NCI-H2107 (cell line): ENCODE data around the gene LKAAEAR1.
A peak's percentile ranks its signal among the peaks of the same experiment; 100 is the strongest.
"Not testable (repeated sequence)": the region's sequence is repeated elsewhere in the genome, so short reads cannot be mapped to it uniquely, and the experiment has no call there.

Experiments used
- DNase-seq: peaks from one replicate; lab custom pipeline; 2025; lab: John Stamatoyannopoulos, UW

The LKAAEAR1 gene

DNA sequence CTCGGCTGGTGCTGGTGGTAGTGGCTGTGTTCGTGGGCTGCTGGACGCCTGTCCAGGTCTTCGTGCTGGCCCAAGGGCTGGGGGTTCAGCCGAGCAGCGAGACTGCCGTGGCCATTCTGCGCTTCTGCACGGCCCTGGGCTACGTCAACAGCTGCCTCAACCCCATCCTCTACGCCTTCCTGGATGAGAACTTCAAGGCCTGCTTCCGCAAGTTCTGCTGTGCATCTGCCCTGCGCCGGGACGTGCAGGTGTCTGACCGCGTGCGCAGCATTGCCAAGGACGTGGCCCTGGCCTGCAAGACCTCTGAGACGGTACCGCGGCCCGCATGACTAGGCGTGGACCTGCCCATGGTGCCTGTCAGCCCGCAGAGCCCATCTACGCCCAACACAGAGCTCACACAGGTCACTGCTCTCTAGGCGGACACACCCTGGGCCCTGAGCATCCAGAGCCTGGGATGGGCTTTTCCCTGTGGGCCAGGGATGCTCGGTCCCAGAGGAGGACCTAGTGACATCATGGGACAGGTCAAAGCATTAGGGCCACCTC lies 14.3 kb upstream of the LKAAEAR1 start:
- no peak for DNase-seq

DNA sequence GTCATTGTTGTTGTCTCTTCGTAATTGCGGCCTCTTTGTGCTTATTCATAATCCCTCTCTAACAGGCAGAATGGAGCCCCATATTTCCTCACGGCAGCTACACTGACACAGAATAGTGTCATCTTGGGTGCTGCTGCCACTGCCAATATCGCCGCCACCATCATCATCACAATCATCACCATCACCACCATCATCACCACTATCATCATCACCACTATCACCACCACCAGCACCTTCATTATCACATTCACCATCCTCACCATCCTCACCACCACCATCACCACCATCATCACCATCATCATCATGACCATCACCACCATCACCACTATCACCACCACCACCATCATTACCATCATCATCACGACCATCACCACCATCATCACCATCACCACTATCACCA lies 12.3 kb upstream of the LKAAEAR1 start:
- DNase-seq, result no peak

DNA sequence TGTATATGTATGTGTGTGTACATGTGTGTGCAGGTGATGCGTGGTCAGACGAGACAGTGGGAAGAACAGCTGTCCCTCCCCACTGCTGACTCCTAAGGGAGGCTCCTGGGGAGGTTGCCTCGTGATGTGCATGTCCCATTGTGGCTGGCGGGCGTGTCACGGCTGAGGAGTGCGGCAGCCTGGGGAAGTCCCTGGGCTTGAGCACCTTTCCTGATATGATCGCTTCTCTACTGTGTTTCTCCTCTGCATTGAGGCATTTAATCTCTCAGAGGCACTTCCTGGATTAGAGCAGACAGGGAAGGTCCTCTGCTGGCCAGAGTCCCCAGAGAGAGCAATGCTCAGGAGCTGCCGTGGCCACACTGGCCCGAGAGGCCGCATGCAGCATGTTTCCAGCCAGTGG lies 11.7 kb upstream of the LKAAEAR1 start:
- DNase-seq, result no peak

DNA sequence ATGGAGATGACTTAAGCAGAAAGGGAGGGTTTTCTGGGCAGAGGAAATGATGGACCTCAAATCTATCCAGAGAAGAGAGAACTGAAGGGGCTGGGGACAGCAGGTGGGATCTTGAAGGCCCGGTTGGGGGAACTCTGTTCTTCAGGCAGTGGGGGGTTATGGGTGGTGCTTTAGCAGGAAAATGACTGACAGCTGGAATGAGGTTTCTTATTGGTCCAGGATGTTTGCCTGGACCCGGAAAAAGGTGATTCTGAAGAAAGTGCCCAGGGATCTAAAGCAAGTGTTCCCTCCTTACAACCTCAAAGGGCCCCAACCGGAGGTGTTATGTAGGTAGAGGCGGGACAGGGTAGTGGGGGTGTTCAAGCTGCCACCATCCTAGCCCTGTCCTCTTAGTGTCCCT lies 11.3 kb upstream of the LKAAEAR1 start:
- no peak for DNase-seq

DNA sequence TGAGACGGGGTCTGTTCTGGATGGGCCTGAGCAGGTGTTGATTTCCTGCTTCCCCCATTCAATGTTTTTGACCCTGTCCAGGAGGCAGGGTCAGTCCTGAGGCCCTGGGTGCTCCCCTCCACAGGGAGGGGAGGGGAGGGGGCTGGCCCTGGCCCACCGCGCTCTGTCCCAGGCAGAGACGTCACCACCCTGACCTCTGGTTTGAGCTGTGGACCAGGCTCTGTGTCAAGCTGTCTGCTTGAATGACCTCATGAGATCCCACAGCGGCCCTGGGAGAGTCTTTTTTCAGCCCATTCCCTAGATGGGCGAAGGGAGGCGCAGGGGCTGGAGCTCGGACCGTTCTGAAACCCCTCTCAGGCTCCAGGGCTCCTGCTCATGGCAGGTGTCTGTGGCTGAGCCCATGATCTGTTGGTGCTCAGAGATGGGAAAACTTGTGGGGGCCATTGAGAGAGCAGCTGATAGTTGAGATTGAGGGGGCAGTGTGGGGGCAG lies 8.9 kb upstream of the LKAAEAR1 start:
- no peak for DNase-seq

DNA sequence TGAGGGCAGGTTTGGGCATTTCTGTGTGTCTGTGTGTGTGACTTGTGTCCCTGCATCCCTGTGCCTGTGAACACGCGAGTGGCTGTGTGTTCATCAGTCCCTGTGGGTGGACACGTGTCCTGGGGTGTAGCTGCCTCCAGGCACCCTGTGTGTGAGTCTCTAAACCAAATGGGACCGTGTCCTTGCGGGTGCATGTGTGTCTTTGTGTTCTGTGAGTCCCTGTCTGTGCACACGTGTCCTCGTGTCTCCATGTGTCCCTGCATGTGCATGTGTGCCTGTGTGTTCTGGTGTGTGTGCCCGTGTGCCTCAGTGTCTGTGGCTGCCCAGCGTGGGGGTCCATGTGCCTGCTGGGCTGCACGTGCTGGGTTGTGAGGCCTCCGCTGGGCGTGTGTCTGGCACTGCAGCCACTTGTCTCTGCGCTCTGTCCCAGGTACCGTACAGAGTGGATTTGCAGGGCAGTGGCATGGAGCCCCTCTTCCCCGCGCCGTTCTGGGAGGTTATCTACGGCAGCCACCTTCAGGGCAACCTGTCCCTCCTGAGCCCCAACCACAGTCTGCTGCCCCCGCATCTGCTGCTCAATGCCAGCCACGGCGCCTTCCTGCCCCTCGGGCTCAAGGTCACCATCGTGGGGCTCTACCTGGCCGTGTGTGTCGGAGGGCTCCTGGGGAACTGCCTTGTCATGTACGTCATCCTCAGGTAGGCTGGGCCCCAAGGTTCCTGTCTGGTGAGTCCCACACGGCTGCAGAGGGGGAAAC lies 8.2 kb upstream of the LKAAEAR1 start:
- DNase-seq, result no peak

DNA sequence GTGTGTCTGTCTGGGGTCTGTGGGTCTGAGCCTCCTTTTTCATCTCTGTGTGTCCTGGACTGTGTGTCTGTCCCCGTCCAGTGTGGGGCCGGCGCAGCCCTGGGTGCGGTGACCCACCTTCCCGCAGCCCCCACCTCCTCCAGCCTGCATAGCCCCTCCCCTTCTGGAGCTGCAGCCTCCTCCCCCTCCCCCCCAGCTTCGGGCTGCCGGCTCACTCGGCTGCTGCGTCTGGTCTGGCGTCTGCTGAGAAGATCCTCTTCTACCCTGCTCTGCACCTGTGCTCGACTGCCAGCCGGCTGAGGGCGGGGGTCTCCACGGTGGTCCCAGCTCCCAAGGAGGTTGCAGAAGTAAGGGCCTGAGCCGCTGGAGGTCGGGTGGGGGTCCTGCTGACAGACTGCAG lies 7.6 kb upstream of the LKAAEAR1 start:
- no peak for DNase-seq

DNA sequence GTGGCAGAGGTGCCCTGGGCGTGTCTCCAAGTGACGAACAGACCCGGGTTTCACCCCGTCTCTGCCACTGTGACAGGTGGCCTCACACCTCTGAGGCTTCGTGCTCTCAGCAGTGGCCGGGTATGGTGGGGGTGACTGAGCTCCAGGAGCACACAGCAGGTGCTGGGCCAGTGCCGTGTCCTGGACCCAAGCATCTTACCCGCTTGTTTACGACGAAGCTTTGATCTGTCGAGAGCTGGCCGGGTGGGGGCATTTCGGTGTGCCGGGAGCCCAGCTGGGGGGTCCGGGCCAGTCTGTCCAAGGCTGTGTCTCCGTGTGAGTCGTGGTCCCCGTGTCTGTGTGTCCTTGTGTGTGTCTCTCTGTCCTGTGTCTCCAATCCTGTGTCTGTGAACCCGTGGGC lies 7.1 kb upstream of the LKAAEAR1 start:
- no peak for DNase-seq

DNA sequence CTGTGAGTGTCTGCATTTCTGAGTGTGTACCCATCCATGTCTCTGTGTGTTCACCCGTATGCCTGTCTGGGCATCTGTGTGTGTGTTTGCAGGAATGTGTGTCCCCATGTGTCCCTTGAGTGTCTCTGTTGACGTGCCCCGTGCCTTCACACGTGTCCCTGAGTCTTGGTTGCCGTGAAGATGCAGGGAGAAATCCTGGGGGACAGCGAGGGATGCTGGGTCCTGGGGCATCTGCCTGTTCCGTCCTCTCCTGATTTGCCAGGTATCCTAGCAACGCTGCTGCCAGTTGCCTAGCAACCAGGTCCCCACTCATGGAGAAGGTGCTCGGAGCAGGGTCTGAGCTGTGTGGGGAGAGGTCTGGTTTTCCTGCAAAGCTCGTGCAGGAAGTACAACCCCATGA lies 6.0 kb upstream of the LKAAEAR1 start:
- no peak for DNase-seq

DNA sequence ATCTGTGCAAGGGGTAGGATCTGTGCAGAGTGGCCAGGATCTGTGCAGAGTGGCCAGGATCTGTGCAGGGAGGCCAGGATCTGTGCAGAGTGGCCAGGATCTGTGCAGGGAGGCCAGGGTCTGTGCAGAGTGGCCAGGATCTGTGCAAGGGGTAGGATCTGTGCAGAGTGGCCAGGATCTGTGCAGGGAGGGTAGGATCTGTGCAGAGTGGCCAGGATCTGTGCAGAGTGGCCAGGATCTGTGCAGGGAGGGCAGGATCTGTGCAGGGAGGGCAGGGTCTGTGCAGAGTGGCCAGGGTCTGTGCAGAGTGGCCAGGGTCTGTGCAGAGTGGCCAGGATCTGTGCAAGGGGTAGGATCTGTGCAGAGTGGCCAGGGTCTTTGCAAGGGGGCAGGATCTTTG lies 4.4 kb upstream of the LKAAEAR1 start:
- DNase-seq, result not testable (repeated sequence)

DNA sequence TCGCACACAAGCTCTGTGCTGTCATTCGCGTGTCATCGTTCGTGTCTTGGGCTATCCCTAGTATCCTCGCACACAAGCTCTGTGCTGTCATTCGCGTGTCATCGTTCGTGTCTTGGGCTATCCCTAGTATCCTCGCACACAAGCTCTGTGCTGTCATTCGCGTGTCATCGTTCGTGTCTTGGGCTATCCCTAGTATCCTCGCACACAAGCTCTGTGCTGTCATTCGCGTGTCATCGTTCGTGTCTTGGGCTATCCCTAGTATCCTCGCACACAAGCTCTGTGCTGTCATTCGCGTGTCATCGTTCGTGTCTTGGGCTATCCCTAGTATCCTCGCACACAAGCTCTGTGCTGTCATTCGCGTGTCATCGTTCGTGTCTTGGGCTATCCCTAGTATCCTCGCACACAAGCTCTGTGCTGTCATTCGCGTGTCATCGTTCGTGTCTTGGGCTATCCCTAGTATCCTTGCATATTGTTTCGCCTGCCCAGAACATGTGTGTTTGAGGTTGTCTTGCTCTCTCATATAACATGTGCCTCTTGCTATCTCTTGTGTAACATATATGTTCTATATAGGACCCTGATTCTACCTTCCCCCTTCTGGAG lies 3.1 kb upstream of the LKAAEAR1 start:
- not testable (repeated sequence) for DNase-seq

DNA sequence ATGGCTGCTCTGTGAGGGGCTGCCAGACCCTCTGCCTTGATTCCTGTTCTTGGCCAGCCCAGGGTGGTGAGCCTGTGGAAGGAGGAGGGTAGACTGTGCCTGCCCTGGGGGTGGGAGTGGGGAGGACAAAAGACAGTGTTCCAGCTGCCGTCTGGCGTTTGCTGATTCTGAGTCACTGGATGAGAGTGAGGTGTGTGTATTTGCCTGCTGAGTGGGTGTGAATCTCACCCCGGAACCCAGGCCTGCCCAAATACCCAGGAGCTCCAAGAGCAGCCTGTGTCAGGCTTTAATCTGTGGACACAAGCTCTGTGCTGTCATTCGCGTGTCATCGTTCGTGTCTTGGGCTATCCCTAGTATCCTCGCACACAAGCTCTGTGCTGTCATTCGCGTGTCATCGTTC lies 2.6 kb upstream of the LKAAEAR1 start:
- DNase-seq, result no peak

DNA sequence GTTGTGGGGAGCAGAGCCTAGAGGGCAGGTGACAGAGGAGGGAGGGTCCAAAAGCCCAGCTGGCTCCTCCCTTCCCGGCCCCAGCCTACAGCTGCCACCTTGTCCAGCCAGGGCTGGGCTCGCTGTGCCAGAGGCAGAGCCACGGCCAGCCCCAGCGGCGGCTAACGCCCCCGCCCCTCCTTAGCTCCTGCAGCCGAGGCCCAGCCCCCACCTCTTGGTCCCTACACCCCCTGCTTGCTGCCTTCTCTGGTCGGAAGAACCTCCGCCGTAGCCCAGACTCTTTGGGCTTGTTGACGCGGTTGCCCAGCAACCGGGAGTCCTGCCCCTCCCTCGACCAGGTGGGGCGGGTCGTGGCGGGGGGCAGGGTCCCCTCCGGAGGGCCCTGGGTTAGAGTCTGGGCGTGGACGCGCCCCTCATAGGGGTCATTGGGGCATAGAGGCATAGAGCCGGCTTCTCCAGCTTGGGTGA lies 521 bp upstream of the LKAAEAR1 start:
- DNase-seq, result no peak

DNA sequence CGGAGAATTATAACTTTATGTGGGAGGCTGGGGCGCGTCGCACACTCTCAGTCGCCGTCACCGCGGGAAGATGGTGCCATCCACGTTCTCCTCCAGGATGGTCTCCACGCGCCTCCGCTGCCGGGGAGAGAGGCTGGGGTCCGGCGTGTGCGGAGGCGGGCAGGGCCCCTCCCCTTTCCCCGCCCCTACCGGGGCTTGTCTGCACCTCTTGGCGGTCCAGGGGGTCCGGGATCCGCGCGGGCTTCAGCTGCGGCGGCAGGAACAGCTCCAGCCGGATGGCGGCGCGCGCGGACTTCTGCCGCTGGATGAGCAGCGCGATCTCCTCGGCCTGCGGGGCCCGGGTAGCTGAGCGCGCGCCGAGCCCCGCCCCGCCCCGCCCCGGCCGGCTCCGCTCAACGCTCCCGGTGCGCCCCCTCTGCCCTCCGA lies 807 bp downstream of the LKAAEAR1 start:
- peak; percentile 68 for DNase-seq

DNA sequence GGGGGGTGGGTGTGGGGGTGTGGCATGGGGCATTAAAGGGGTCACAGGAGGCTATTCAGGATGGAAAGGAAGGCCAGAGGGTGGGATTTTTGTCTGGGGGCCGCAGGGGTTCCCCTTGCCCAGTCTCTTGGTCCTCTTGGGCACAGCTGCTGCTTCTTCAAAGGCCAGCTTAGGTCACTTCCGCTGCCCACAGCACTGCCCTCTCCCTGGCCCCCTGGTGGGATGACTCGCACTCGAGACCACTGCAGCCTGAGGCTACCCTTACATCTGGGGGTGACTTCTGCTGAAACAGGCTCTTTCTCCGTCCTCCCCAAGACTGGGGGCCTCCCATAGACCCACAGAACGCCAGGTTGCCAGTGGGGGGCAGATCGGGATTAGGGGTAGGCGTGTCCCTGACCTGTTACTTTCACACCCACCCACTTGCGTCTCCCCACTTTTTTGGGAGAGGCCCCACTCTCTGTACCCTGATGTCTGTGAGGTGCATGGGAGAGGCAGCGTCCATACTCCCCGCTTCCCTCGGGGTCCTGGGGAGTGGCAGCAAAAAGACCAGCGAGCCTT lies 1.3 kb downstream of the LKAAEAR1 start:
- DNase-seq, result no peak

DNA sequence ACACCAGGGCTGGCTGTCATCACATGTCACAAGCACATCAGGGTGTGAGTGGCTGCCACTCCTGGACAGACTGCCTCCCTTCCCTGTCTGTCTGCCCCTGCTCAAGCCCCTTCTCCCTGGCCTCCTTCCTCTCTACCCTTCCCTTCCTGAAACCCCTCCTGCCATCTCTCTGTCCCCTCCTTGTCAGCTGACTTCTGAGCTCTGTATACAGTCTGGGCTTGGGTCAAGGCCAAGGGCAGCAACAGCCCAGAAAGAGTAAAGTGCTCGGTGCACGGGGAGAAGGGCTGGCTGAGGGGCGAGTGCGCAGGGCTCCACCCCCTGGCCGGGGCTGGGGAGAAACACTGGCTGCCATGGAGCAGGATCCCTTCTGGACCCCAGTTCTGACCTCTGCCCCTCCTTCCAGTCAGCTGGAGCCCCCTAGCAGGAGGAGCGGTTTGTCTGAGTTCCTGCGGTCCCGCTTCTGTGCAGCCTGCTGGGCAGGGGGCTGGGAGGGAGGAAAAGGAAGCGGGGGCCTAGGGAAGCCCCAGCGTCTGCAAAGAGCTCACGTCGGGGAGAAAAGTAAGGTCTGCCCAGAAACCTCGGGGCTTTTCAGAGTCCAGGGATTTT lies 2.0 kb downstream of the LKAAEAR1 start:
- no peak for DNase-seq

DNA sequence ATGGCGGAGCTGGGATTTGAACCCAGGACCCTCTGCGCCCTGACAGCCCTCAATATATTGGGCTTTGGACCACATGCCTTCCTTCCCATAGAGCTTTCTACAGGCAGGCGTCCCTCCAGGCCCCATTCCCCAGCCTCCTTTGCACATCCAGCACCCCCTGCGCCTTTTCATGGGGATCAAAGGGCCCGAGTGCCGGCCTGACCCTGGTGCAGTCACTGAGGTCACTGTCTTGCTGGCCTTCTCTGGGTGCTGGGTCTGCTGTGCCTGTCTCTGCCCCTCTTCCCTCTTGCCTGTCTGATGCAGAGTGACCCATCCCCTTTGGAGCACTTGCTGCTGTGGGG lies 2.6 kb downstream of the LKAAEAR1 start:
- DNase-seq, result no peak

DNA sequence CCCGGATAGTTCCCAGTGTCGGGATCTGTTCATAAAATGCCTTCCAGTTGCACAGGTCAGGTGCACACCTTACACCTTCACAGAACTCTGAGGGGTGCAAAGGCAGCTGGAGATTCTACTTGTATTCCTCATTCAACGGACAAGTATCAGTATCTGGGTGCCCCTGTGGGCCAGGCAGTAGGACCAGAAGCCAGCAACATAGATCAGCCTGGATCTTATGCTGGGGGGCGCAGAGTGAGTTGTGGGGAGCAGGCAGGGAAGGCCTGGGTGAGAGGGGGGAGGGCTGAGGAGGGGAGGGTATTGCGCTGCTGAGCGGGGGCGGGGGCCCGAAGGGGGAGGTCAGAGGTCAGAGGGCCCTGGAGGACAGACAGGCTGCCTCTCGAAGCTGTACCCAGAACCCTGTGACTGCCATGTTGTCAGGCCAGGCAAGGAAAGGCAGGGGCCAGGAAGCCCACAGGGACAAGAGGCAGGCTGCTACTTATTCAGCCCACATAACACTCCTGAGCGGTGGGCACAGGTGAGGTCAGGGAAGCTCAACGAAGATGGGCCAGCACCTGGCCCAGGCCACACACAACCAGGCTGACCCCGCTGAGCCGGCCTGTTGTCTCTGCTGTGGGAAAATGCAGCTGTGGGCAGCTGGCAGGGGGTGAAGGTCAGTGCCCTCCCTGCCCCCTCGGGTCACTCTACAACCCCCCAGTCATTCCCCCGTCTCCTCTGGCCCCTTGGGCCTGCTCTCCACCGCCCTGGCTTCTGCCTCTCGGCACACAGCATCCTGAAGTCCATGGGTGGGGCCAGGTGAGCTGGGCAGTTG lies 3.2 kb downstream of the LKAAEAR1 start:
- no peak for DNase-seq

DNA sequence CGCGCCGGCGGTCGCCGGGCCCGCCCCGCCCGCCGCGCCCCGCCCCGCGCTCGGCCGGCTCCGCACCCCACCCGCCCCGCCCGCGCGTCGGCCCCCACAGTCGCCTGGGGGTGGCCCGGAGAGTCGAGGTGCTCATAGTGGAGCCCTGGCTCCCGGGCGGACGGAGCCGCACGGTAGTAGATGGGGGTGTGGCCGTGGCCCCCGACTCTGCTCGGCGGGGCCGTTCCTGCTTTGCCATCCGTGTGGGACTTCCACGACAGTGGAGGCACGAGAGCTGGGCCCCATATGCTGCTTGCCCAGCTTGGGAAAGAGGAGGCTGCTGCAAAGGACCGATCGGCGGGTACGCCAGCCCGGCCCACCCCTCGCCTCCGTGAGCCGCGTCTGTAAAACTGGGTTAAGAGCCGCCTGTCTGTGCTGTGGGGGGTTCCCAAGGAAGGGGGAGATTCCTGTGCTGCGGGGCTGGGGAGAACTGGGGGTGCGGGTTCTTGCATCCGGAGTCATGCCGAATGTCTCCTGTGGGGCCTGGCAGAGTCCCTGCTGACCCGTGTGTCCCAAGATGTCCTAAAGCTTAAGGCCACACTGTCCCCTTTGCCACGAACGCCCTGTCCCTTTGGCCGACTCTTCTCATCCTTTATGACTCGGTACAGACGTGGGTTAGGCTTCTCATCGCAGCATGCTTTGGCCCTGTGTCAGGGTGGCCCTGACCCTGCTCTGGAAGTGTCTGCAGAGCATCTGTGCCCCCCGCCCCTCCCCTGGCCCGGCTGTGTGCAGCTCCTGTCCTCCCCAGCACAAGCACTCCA lies 4.0 kb downstream of the LKAAEAR1 start, which contains the start of gene OPRL1:
TSS of gene OPRL1 (plus strand) at position 70 of the 800 bp plus-strand sequence. CDS start 12,639 bp downstream, outside the sequence.
- no peak for DNase-seq

DNA sequence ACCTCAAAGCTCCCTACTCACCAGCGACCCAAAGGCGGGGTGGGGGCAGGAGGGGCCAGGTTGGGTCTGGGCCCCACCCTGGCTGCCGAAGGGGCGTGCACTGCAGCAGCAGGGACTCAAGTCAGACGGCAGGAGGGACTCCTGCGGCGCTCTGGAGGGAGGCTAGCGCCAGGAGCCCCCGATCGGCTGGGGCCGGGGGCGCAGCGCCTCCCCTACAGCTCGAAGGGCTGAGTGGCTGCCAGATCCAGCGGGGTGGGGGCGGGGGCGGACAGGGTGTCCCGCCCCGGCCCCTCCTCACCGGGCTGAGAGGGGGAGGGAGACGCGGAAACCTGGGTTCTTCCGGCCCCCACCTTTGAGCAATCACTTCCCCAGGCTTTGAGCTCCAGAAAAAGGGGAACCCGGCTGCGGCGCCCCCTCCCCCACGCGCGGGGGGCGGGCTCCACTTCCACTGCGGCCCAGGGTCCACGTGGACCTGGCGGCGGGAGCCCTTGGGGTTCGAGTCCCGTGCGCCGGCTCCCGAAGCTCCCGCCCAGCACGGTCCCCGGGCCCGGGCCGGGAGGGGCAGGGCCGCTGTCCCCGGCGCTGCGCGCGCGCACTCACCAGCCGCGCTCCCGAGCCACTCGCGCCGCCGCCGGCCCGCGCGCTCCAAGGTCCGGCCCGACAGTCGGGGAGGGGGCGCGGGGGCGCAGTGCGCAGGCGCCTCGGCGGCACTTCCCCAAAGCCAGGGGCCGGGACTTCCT lies 4.8 kb downstream of the LKAAEAR1 start, which contains the start of gene RGS19:
TSS of gene RGS19 (minus strand) at position 246 of the 740 bp plus-strand sequence. CDS start 2,632 bp downstream, outside the sequence.
- DNase-seq, result no peak
